ENCODE measurements around the gene REXO1. TPM values are rescaled to one million over a fixed set of nuclear protein-coding genes. Genes with fewer than 3 reads are reported as not detected.

The REXO1 gene
- total and polyA plus RNA-seq, 2 of the 13 experiments (the other 11 are each of a cell fraction or from before 2014, with no cell fraction given), result 5.0 to 11.2 TPM

DNA sequence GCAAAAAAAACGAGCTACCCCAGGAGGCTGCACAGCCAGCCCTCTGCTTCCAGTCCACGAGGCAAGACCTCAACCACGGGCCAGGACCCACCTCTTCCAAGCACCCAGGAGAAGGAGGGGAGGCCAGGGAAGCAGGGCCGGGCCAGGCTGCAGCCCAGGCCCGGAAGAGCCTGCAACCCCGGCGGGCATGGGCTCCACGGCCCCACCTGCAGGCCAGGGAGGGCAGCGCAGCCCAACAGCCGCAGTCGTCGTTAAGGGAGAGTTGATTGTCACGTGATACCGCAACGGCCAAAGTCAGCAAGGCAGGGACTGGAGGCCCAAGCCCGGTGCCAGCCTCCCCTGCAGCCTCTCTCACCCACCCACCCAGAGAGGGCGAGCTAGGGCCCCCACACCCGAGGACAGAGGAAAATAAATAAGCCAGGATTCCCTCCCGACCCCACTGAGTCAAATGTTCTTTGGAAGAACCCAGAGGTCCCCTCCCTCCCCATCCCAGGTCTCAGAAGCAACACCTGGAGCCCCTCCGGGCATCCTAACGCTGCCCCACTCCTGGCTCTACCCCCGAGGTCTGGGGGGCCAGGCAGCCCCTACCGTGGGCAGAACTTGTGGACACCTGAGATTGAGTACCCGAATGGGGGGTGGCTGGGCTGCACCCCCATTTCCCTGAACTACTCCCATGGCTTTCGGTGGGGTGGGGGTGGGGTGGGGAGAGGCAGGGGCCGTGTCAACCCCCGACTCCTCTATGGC, 5.2 kb upstream of the REXO1 start (continued):
- TF ChIP-seq ZNF3 (CRISPR knock-in tag; IDR thresholded peaks at IDR 0.05) (no peak), PAXIP1 (CRISPR knock-in tag; conservative IDR thresholded peaks at IDR 0.05) (no peak), POGZ (CRISPR knock-in tag; IDR thresholded peaks at IDR 0.05) (0 out of 2 replicates have a peak, but pooled peaks have one; percentile 24), NFE2 (CRISPR knock-in tag; IDR thresholded peaks at IDR 0.05) (no peak), ZNF256 (CRISPR knock-in tag; conservative IDR thresholded peaks at IDR 0.05) (no peak), IRX3 (CRISPR knock-in tag; IDR thresholded peaks at IDR 0.05; ENCODE audit: borderline replicate concordance, low read depth) (no peak), TBX2 (CRISPR knock-in tag; IDR thresholded peaks at IDR 0.05; ENCODE audit: borderline replicate concordance) (0 out of 2 replicates have a peak, but pooled peaks have one; percentile 26), CREM (IDR thresholded peaks at IDR 0.05) (no peak), CREM (CRISPR knock-in tag; IDR thresholded peaks at IDR 0.05) (no peak), ATAD3A (CRISPR knock-in tag; IDR thresholded peaks at IDR 0.05) (no peak), ZNF816 (CRISPR knock-in tag; IDR thresholded peaks at IDR 0.05; ENCODE audit: borderline replicate concordance) (0 out of 2 replicates have a peak, but pooled peaks have one; percentile 27), NR2F2 (IDR thresholded peaks at IDR 0.05; ENCODE audit: borderline replicate concordance, low read depth) (no peak), U2AF2 (IDR thresholded peaks at IDR 0.05; ENCODE audit: low read depth, low read length) (no peak), FOXP1 (IDR thresholded peaks at IDR 0.05) (no peak), FOXP1 (CRISPR knock-in tag; IDR thresholded peaks at IDR 0.05) (no peak), MIER3 (CRISPR knock-in tag; IDR thresholded peaks at IDR 0.05; ENCODE audit: borderline replicate concordance) (no peak), ZZZ3 (CRISPR knock-in tag; IDR thresholded peaks at IDR 0.05; ENCODE audit: borderline replicate concordance) (no peak), NR2C2 (CRISPR knock-in tag; IDR thresholded peaks at IDR 0.05; ENCODE audit: borderline replicate concordance) (no peak), ZNF335 (CRISPR knock-in tag; IDR thresholded peaks at IDR 0.05) (peak; percentile 96), ZNF879 (CRISPR knock-in tag; IDR thresholded peaks at IDR 0.05) (no peak), DNMT1 (CRISPR knock-in tag; IDR thresholded peaks at IDR 0.05) (no peak), ELF4 (CRISPR knock-in tag; IDR thresholded peaks at IDR 0.05; ENCODE audit: borderline replicate concordance) (no peak), MTA1 (CRISPR knock-in tag; IDR thresholded peaks at IDR 0.05; ENCODE audit: borderline replicate concordance) (no peak), ZFP1 (CRISPR knock-in tag; IDR thresholded peaks at IDR 0.05) (no peak), ZBTB33 (CRISPR knock-in tag; IDR thresholded peaks at IDR 0.05) (peak; percentile 77), ZNF720 (CRISPR knock-in tag; IDR thresholded peaks at IDR 0.05) (no peak), KDM5B (CRISPR knock-in tag; IDR thresholded peaks at IDR 0.05; ENCODE audit: borderline replicate concordance) (0 out of 2 replicates have a peak, but pooled peaks have one; percentile 52), ZNF33B (CRISPR knock-in tag; IDR thresholded peaks at IDR 0.05) (no peak), ZFP62 (CRISPR knock-in tag; IDR thresholded peaks at IDR 0.05) (no peak)

Data from HepG2 (cell line).